ENCODE data around the gene PLXNC1. TPM values are rescaled to one million over a fixed set of nuclear protein-coding genes. Genes with fewer than 3 reads are reported as not detected.

PLXNC1 gene
- total and polyA plus RNA-seq, 2 of the 8 experiments (the other 6 are each of a cell fraction or from before 2014, with no cell fraction given) = 0.83 to 2.0 TPM

- H4K91ac ChIP-seq (replicated peaks; ENCODE audit: insufficient read length, low read length) = no peak overlapping the region
- no peak overlapping the region for H3K9ac ChIP-seq (replicated peaks in 1 of 4; ENCODE audit: extremely low read depth in 1 of 4, low read depth in 3 of 4, low read length in 3 of 4)
- peaks cover 0 to 2% of the 10 kb centered on the region in 2 experiments for H4K20me1 ChIP-seq (replicated peaks in 1 of 2; ENCODE audit: control insufficient read depth in 1 of 2, insufficient read depth in 2 of 2, low read length in 2 of 2)
- no peak overlapping the region for H3K4ac ChIP-seq (replicated peaks; ENCODE audit: insufficient read length, low read depth, low read length)
- no peaks in the 10 kb centered on the region; a peak in 1 of 8 replicates for H3K36me3 ChIP-seq (ENCODE audit: control insufficient read depth in 2 of 4, insufficient read depth in 4 of 4, low read length in 3 of 4)
- ChIA-PET CTCF (ENCODE audit: partially characterized antibody) (interaction anchor here (0.8 to 7.9 kb wide), 7 partner anchors 12 to 388 kb away, joined by 3 to 80 read pairs (median 4); no protein-coding TSS in a partner anchor), POLR2A (ENCODE audit: partially characterized antibody) (no interaction called here)
- peaks cover 16% of the 10 kb centered on the region; the same call in 1 of the 2 replicates for H3K23me2 ChIP-seq (ENCODE audit: low read depth, low read length)
- H3K9me3 ChIP-seq (ENCODE audit: insufficient read depth in 2 of 2, low read depth in 1 of 2, low read length in 1 of 2) = no peaks in the 10 kb centered on the region
- no peak overlapping the region for H2BK15ac ChIP-seq (ENCODE audit: low read length)
- H3K23ac ChIP-seq (ENCODE audit: insufficient read length) = no peak overlapping the region
- no peak overlapping the region for H2AFZ ChIP-seq (ENCODE audit: low read length)
- H3K4me3 ChIP-seq (ENCODE audit: extremely low read depth in 1 of 4, insufficient read depth in 2 of 4, low read depth in 3 of 4, low read length in 4 of 4) = no peak overlapping the region
- FAIRE-seq = no peak
- H3K14ac ChIP-seq (ENCODE audit: insufficient read length) = no peak overlapping the region
- H3K79me2 ChIP-seq (ENCODE audit: control insufficient read depth in 1 of 2, insufficient read depth in 2 of 2, low read length in 2 of 2) = no peaks in the 10 kb centered on the region
- no peak overlapping the region for H4K5ac ChIP-seq (ENCODE audit: insufficient read length, low read depth, low read length)
- TF ChIP-seq POLR2AphosphoS5 (IDR thresholded peaks at IDR 0.05; ENCODE audit: low read depth, low read length) (no peak), CTCF (IDR thresholded peaks at IDR 0.05; ENCODE audit: control extremely low read depth in 1 of 3, insufficient read depth in 1 of 3, low read depth in 1 of 3, low read length in 3 of 3) (no peak), SIN3A (conservative IDR thresholded peaks at IDR 0.05 in 1 of 2, IDR thresholded peaks at IDR 0.05 in 1 of 2; ENCODE audit: low read depth in 1 of 2, low read length in 2 of 2) (no peak), HDAC2 (IDR thresholded peaks at IDR 0.05; ENCODE audit: borderline replicate concordance in 1 of 2, low read depth in 2 of 2, low read length in 2 of 2) (no peak), RAD21 (IDR thresholded peaks at IDR 0.05 in 1 of 2, conservative IDR thresholded peaks at IDR 0.05 in 1 of 2; ENCODE audit: low read depth in 2 of 2, low read length in 2 of 2) (no peak), HDAC6 (IDR thresholded peaks at IDR 0.05; ENCODE audit: low read depth, low read length) (no peak), BCL11A (IDR thresholded peaks at IDR 0.05; ENCODE audit: low read depth in 2 of 2, low read length in 2 of 2) (no peak)
- no peak overlapping the region for H2BK20ac ChIP-seq (ENCODE audit: low read length)
- no peak overlapping the region for H3K4me2 ChIP-seq (ENCODE audit: insufficient read depth in 1 of 2, low read depth in 2 of 2, low read length in 2 of 2)
- no peak overlapping the region for H3K18ac ChIP-seq (ENCODE audit: extremely low read depth, low read length)
- H3K4me1 ChIP-seq (replicated peaks in 1 of 4; ENCODE audit: control insufficient read depth in 3 of 4, insufficient read depth in 4 of 4, low read length in 3 of 4) = peaks cover 4 to 17% (median 7%) of the 10 kb centered on the region in 4 experiments
- DNase-seq (ENCODE audit: low read depth in 1 of 2, low spot score in 2 of 2) = no peak
- H2BK120ac ChIP-seq (replicated peaks; ENCODE audit: low read depth, low read length) = no peak overlapping the region
- H3K56ac ChIP-seq (replicated peaks; ENCODE audit: insufficient read length, low read depth, low read length) = no peak overlapping the region
- H2AK5ac ChIP-seq (ENCODE audit: low read depth, low read length) = no peak overlapping the region
- no peak overlapping the region for H3K27ac ChIP-seq (ENCODE audit: low read depth, low read length)
- WGBS, 2 experiments (ENCODE audit: extremely low coverage in 1 of 2, insufficient coverage in 1 of 2, insufficient read length in 1 of 2, insufficient replicate concordance in 2 of 2, low coverage in 1 of 2, low lambda C conversion rate in 2 of 2, missing lambda C conversion rate in 1 of 2) = 80% methylated on average over 9 of the region's 9 CpGs; no CpG with 5 or more reads in 1 of the 2 experiments
- no peak overlapping the region for H2BK5ac ChIP-seq (ENCODE audit: low read depth, low read length)
- H3K27me3 ChIP-seq (replicated peaks in 1 of 4; ENCODE audit: control insufficient read depth in 3 of 4, extremely low read depth in 1 of 4, insufficient read depth in 3 of 4, low read length in 3 of 4) = peaks cover 36 to 55% (median 46%) of the 10 kb centered on the region in 4 experiments
- H3K79me1 ChIP-seq (ENCODE audit: low read depth, low read length) = no peaks in the 10 kb centered on the region
- H4K8ac ChIP-seq (ENCODE audit: extremely low read depth, insufficient read depth, low read length) = no peak overlapping the region
- H2BK12ac ChIP-seq (ENCODE audit: low read depth, low read length) = no peak overlapping the region
Observed at GRCh38 chr12:94146166-94146936, 2.0 kb upstream of the PLXNC1 start.
